PFSK-1 (cell line): ENCODE results near the gene GIT2.

Experiments used
- POLR2AphosphoS5 ChIP-seq: IDR thresholded peaks from 2 replicates; pipeline ENCODE4 v1.6.1; 2012; ENCODE audit warnings: low read depth, mild to moderate bottlenecking, control low read depth, low read length, moderate library complexity
- TAF1 ChIP-seq: IDR thresholded peaks from 2 replicates; pipeline ENCODE4 v1.6.1; 2012; ENCODE audit warnings: low read length, control low read depth, borderline replicate concordance; ENCODE audit not compliant: insufficient read depth
- TF ChIP-seq, protein P1 (sequence below), 2 experiments: IDR thresholded peaks; 2 replicates each; pipeline versions ENCODE4 v1.6.1 to v1.8.0; 2011 to 2012; ENCODE audit warnings: low read depth in 2 of 2, low read length in 2 of 2, control low read depth in 1 of 2, inconsistent platforms in 1 of 2, mild to moderate bottlenecking in 1 of 2, moderate library complexity in 1 of 2; ENCODE audit not compliant: insufficient read depth in 1 of 2

- TF ChIP-seq, protein P1, sequence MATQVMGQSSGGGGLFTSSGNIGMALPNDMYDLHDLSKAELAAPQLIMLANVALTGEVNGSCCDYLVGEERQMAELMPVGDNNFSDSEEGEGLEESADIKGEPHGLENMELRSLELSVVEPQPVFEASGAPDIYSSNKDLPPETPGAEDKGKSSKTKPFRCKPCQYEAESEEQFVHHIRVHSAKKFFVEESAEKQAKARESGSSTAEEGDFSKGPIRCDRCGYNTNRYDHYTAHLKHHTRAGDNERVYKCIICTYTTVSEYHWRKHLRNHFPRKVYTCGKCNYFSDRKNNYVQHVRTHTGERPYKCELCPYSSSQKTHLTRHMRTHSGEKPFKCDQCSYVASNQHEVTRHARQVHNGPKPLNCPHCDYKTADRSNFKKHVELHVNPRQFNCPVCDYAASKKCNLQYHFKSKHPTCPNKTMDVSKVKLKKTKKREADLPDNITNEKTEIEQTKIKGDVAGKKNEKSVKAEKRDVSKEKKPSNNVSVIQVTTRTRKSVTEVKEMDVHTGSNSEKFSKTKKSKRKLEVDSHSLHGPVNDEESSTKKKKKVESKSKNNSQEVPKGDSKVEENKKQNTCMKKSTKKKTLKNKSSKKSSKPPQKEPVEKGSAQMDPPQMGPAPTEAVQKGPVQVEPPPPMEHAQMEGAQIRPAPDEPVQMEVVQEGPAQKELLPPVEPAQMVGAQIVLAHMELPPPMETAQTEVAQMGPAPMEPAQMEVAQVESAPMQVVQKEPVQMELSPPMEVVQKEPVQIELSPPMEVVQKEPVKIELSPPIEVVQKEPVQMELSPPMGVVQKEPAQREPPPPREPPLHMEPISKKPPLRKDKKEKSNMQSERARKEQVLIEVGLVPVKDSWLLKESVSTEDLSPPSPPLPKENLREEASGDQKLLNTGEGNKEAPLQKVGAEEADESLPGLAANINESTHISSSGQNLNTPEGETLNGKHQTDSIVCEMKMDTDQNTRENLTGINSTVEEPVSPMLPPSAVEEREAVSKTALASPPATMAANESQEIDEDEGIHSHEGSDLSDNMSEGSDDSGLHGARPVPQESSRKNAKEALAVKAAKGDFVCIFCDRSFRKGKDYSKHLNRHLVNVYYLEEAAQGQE (IDR thresholded peaks at IDR 0.05; ENCODE audit: insufficient read depth in 1 of 2, low read depth in 2 of 2, low read length in 2 of 2) = no peak
- TF ChIP-seq TAF1 (no peak), POLR2AphosphoS5 (no peak)
These were observed 845 bp downstream of the GIT2 start for GRCh38 chr12:109995361-109995685.
